HL-60/S4 treated with phorbol 12-myristate 13-acetate at 8.2 ng/mL for 4 days and 3 days (cell line): ENCODE measurements around the gene TRIM73.
"Not testable (repeated sequence)": the region's sequence is repeated elsewhere in the genome, so short reads cannot be mapped to it uniquely, and the experiment has no call there.

ENCODE experiments used
- in situ Hi-C: fragments of 300-500 bp; cut with MboI; formaldehyde crosslinking; loops from 2 replicates; pipeline ENCODE4 v1.15.0; 2022; ENCODE audit warnings: low sequenced_read_pairs

The TRIM73 gene

GRCh38 chr7:75395329-75395728 is at the start of gene TRIM73:
Gene TRIM73 (plus strand): TSS chr7:75395629. CDS start chr7:75398934, 3,305 bp downstream.
- in situ Hi-C loops = not testable (repeated sequence)

- in situ Hi-C loops = not testable (repeated sequence)
Observed at GRCh38 chr7:75358671-75359541, 36.5 kb upstream of the TRIM73 start.

- in situ Hi-C loops = not testable (repeated sequence)
Observed at GRCh38 chr7:75359542-75359848, 35.9 kb upstream of the TRIM73 start.

- in situ Hi-C loops = not testable (repeated sequence)
Observed at GRCh38 chr7:75364079-75364478, 31.4 kb upstream of the TRIM73 start.

- in situ Hi-C loops = not testable (repeated sequence)
Observed at GRCh38 chr7:75366643-75367042, 28.8 kb upstream of the TRIM73 start.

GRCh38 chr7:75367313-75367712 is 28.1 kb upstream of the TRIM73 start:
- in situ Hi-C loops = not testable (repeated sequence)

- in situ Hi-C loops = not testable (repeated sequence)
Observed at GRCh38 chr7:75374144-75374518, 21.3 kb upstream of the TRIM73 start.

GRCh38 chr7:75374519-75375317 is 20.7 kb upstream of the TRIM73 start:
- in situ Hi-C loops = not testable (repeated sequence)

- in situ Hi-C loops = not testable (repeated sequence)
Observed at GRCh38 chr7:75393194-75393593, 2.2 kb upstream of the TRIM73 start.

- in situ Hi-C loops = not testable (repeated sequence)
Observed at GRCh38 chr7:75397865-75398264, 2.4 kb downstream of the TRIM73 start.

- in situ Hi-C loops = not testable (repeated sequence)
Observed at GRCh38 chr7:75398771-75399700, 3.6 kb downstream of the TRIM73 start.

GRCh38 chr7:75400575-75400974 is 5.1 kb downstream of the TRIM73 start:
- in situ Hi-C loops = not testable (repeated sequence)

- in situ Hi-C loops = not testable (repeated sequence)
Observed at GRCh38 chr7:75403455-75404443, 8.3 kb downstream of the TRIM73 start.

GRCh38 chr7:75404663-75405062 is 9.2 kb downstream of the TRIM73 start:
- in situ Hi-C loops = not testable (repeated sequence)

GRCh38 chr7:75409880-75410822 is 14.7 kb downstream of the TRIM73 start:
- in situ Hi-C loops = not testable (repeated sequence)

- in situ Hi-C loops = not testable (repeated sequence)
Observed at GRCh38 chr7:75410823-75411173, 15.4 kb downstream of the TRIM73 start.

- in situ Hi-C loops = not testable (repeated sequence)
Observed at GRCh38 chr7:75414204-75414603, 18.8 kb downstream of the TRIM73 start.

- in situ Hi-C loops = not testable (repeated sequence)
Observed at GRCh38 chr7:75414708-75415427, 19.4 kb downstream of the TRIM73 start.
